K562 (cell line): ENCODE measurements around the gene TXNL1. TPM values are rescaled to one million over a fixed set of nuclear protein-coding genes. Genes with fewer than 3 reads are reported as not detected.
A peak's percentile ranks its signal among the peaks of the same experiment; 100 is the strongest.

ENCODE experiments used
- AFF4 ChIP-seq: sonication (generic); formaldehyde crosslinking; IDR thresholded peaks from 2 replicates; pipeline ENCODE4 v1.8.0; 2023; ENCODE audit warnings: mild to moderate bottlenecking, missing genetic modification reagents
- NR2C2 ChIP-seq, 2 experiments: fragments of 200-800 bp in 1 of 2; sonication (Bioruptor generic) in 1 of 2; sonication (generic) in 1 of 2; formaldehyde crosslinking in 1 of 2; IDR thresholded peaks; 2 replicates each; pipeline versions ENCODE4 v1.6.1 to v1.8.0; 2016 to 2022; ENCODE audit warnings: mild to moderate bottlenecking in 1 of 2, missing compliant biosample characterization in 1 of 2, missing genetic modification characterization in 1 of 2, missing genetic modification reagents in 1 of 2
- SAP30 ChIP-seq: fragments of 200-600 bp; sonication (generic); IDR thresholded peaks from 2 replicates; pipeline ENCODE4 v1.6.1; 2012; ENCODE audit warnings: borderline replicate concordance, low read depth, mild to moderate bottlenecking, moderate library complexity, low read length, control low read depth, inconsistent platforms; ENCODE audit not compliant: insufficient read depth, poor library complexity, severe bottlenecking
- ZZZ3 ChIP-seq: fragments of 450-650 bp; IDR thresholded peaks from 2 replicates; pipeline ENCODE4 v1.6.1; 2016; ENCODE audit warnings: antibody characterized with exemption, mild to moderate bottlenecking, moderate library complexity
- polyA plus RNA-seq, 8 experiments: library from polyadenylated mRNA; depleted of rRNA in 4 of 8; stranded (reverse) in 5 of 8; unstranded in 3 of 8; fragments of >200 nt; fragmentation: Nextera tagmentation in 2 of 8; fragmentation: Illumina TruSeq in 1 of 8; extraction: Ambion mirVana in 2 of 8; extraction: Trizol in 1 of 8; gene quantifications; 2 replicates each; pipeline versions ENCODE4 v1.2.1 to v1.2.3, GENCODE V29; 2011 to 2014; ENCODE audit warnings: inconsistent platforms in 1 of 8, missing spikeins in 1 of 8
- total RNA-seq, 7 experiments: library from RNA; depleted of rRNA in 6 of 7; stranded (reverse); fragments of >200 nt in 6 of 7; fragmentation: Illumina TruSeq in 2 of 7; extraction: Trizol in 2 of 7; gene quantifications; 2 replicates each; pipeline versions ENCODE4 v1.2.1 to v1.2.3, GENCODE V29; 2011 to 2021; ENCODE audit warnings: low replicate concordance in 1 of 7

TXNL1 gene
- total and polyA plus RNA-seq, 9 of the 15 experiments (the other 6 are each of a cell fraction or from before 2014, with no cell fraction given), result 45.4 to 103 (median 65.7) TPM

GRCh38 chr18:56651771-56652092 lies 13.3 kb upstream of the TXNL1 start (continued):
- TF ChIP-seq AFF4 (CRISPR knock-in tag), result 0 out of 2 replicates have a peak, but pooled peaks have one; percentile 7
- no peak for TF ChIP-seq ZZZ3
- TF ChIP-seq SAP30, result peak; percentile 54
- TF ChIP-seq NR2C2 (CRISPR knock-in tag; IDR thresholded peaks at IDR 0.05), result no peak
- TF ChIP-seq NR2C2 (tag; IDR thresholded peaks at IDR 0.05), result peak; percentile 95
